D721Med (cell line): ENCODE data around the gene DNAL4.
A peak's percentile ranks its signal among the peaks of the same experiment; 100 is the strongest.

Experiments
- DNase-seq: peaks from one replicate; pipeline ENCODE4 v3.0.0; 2011; ENCODE audit warnings: low spot score; ENCODE audit not compliant: insufficient read length
- FAIRE-seq: peaks from 2 replicates; lab custom pipeline; 2011; peaks lifted over from hg19 to GRCh38; lab: Jason Lieb, UNC
- CTCF ChIP-seq: IDR thresholded peaks from 2 replicates; pipeline ENCODE4 v1.5.1; 2012; ENCODE audit warnings: mild to moderate bottlenecking, control low read depth; ENCODE audit not compliant: insufficient read depth; ENCODE audit errors: missing control alignments

DNAL4 gene

DNA sequence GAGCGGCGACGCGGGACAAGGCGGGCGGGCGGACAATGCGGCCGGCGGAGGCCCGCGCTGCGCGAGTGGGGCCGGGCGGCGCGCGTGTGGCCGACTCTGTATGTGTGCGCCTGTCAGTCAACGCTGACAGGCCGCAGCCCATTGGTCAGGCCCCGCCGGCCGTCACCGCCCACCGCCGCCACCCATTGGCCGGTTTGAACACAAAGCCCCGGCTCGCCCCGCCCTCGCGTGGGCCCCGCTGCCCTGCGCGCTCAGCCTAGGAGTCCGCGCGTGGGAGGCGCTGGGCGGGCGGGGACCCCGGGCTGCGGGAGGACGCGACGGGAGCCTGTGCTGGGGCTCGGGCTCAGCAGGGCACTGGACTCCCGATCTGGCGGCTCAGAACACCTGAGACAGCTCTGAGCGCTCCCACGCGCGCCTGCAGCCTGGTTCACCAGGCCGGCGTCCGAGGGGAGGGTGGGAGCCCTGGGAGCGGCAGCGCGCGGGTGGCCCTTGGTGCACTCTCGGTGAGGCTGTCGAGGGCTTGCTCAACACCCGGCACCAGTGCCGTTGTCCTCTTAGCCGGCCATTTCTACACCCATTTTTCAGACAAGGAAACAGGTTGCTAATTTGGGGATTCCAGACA lies 37.9 kb downstream of the DNAL4 start, which contains the start of gene SUN2:
Gene SUN2 (minus strand): TSS at position 88 of the 622 bp plus-strand sequence. CDS start 3,370 bp downstream, outside the sequence.
- FAIRE-seq (no peak), DNase-seq (peak; percentile 86)
- no peak for TF ChIP-seq CTCF

GRCh38 chr22:38755155-38755910 lies 38.6 kb downstream of the DNAL4 start:
- FAIRE-seq (no peak), DNase-seq (no peak)
- TF ChIP-seq CTCF: no peak

DNA sequence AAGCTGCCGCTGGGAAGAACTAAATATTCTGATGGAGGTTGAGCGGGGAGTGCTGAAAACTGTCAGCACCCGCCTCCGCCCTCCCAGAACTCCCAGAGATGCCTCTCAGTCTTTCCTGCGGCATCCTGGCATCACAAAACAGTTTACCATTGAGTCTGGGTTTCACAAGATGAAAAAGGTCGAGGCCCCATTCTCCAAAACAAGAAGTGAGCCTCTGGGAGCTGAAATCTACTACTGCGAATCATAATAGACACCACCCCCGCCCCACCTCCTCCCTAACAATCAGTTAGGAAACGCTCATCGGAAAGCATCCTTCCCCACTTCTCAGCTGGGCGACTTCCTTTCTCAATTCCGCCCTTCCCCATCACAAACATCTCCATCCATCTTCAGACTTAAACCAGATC lies 39.2 kb downstream of the DNAL4 start:
- FAIRE-seq (no peak), DNase-seq (no peak)
- no peak for TF ChIP-seq CTCF

DNA sequence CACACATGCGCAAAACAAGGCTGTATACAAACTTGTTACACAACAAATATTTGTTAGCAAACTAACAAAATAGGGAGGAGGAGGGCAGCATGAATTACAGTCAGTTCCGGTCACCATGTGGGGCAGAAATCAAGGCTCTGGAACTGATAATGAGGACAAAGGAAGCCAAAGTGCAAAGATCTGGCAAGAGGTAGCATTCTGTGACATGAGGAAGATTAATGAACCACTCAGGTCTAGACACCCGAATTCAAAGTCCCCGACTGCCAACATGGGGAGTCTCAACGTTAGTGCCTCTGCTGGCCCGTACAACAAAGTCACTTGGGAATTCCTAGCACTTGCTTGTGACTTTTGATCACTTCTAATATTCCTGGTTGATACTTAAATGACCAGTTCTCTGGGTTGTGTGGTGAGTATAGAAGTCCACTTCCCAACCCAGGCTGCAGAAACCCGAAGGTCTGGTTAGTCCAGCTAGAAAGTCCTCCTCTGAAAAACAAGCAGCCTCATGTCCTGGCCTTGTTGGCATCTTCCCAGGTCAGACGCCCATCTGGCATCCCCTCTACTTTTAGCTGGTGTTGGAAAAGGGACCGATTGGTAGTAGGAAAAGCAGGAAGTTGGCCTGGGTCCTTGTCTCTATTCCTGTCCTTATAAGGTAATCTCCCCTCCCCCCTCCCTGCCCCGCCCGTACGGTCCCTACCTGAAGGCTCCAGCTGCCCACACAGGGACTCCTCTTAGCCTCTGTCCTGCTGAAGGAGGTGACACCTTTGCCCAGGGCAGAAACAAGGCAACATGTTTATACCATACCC lies 39.8 kb downstream of the DNAL4 start:
- DNase-seq (no peak), FAIRE-seq (no peak)
- no peak for TF ChIP-seq CTCF

- DNase-seq (no peak), FAIRE-seq (no peak)
- no peak for TF ChIP-seq CTCF
These were observed 42.3 kb downstream of the DNAL4 start for GRCh38 chr22:38751422-38752346.

- FAIRE-seq: no peak
- no peak for TF ChIP-seq CTCF
- no peak for DNase-seq
These were observed 42.9 kb downstream of the DNAL4 start for GRCh38 chr22:38751066-38751421.
